GM21529 (cell line): ENCODE results near the gene HOOK2.
A peak's percentile ranks its signal among the peaks of the same experiment; 100 is the strongest.

Experiments used
- ATAC-seq: cut with Tn5 transposase; IDR thresholded peaks from one replicate; pipeline ENCODE4 v1.9.1; 2021; ENCODE audit not compliant: unreplicated experiment

The HOOK2 gene

DNA sequence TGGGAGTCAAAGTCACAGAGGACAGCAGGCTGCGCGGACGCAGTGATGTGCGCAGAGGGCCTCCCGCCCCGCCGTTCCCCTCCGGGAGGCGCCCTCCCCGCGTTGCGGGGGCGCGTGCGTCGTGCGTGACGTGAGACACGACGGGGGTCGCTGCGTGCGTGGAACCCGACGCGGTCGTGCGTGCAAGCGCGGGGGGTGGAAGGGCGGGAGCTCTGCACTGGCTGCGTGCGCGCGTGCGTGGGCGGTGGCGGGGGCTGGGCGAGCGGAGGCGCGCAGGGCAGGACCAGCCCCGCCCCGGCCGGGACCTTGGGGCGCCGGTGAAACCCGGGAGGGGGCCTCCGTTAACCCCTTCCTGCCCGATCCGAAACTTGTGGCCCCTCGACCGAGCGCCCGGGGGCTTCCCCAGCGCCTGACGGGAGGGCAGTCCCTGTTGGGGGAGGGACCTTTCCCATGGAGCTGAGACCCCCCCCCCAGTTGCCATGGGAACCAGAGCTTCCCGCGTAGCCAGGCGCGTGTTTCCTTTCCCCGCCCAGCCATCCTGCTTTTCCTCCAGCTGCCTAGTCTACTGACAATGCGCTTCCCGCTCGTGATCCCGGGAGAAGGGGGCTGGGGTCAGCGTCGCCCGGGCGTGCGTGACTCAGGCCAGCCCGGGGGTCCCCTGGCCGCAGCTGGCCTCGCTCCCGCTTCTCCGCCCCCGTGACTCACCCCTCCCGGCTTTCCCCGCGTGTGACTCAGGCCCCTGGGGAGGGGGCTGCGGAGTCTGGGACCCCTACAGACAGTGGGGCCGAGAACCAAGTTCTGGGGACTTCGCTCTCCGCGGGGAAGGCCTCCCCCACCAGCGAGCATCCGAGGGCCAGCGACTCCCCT is 7.3 kb upstream of the HOOK2 start:
- no peak for ATAC-seq

DNA sequence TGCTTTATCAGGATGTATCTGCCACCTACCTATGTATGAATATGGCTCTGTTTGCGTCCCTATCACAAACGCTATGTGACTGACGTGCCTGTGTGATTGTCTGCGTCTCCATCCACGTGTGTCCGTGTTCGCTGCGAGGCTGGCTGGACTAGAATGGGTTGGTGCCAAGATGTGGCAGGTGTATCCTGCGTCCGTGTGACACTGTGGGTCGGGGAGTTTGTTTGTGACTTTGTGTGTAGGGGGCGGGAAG is 6.7 kb upstream of the HOOK2 start:
- no peak for ATAC-seq

DNA sequence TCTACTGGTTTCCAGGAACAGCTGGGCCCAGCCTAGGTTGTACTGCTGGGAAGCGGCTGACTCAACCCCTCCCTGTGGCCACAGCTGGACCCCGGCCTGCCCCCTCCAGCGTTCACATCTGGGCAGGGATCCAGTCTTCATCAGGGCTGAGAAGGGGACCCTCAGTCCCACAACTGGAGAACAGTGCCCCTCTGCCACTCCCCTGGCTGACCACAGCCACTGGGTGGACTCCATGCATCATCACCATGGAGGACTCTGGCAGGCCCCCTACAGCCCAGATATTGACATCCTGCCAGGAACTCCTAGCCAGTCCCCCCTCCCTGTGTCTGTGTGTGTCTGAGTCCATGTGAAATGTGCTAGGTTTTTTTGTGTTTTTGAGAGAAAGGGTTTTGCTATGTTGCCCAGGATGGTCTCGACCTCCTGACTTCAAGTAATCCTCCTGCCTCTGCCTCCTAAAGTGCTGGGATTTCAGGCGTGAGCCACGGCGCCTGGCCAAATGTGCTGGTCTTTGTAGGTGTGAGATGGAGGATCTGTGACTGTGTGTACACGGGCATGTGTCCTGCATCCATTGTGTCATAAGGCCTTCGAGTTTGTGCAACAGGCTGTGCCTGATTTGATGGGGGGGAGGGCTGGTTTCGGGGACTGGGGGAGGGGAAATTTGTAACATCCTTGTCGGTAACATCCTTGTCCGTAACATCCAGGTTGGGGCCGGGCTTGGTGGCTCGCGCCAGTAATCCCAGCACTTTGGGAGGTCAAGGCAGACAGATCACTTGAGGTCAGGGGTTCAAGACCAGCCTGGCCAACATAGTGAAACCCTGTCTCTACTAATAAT is 4.0 kb upstream of the HOOK2 start:
- ATAC-seq: no peak

DNA sequence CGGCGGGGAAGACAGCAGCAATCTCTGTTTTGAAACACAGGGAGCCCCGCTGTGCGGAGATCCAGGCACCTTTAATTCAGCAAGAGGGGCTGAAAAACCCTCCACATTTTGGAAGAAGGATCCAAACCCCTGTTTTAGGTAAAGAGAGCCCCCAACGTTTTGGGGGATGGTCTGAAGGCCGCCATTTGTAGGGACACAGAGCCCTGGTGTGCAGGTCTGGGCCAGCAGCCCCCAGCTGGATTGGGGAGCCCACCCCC is 3.5 kb upstream of the HOOK2 start:
- no peak for ATAC-seq

DNA sequence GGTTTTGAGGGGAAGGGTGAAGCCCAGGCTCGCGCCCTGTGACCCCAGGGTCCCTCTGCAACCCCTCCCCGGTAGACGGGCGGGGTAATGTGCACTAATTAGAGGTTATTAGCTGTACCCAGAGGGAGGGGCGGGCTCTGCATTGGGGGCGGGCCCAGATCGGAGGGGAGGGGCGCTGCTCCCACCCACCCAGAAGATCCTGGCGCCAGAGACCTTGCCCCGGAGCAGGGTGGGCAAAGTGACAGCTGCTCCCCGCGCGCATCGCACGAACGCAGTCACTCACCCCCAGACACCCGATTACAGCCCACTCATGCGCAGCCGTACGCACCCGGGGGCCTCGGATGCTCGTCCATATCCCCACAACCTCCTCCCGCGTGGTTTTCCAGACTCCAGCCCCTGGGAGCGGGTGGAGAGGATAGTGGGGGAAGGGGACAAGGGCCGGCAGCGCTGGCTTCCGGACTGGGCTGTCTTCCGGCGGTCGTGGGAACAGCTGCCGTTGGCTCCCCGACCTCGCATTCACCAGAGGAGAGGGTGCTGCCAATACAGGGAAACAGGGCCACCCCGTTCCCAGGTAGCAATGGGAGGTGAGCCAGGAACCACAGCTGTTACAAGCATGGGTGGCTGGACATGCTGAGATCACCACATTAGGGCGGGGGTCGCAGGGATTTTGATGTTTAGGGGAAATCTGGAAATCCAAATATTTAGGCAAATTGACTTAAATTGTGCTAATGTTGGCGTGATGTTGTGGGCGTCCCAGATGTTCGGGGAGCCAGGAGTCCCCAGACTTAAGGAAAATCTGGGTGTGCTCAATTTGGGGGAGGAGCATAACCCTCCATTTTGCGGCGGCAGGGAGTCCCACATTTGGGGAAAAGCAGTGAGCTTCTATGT is 2.9 kb upstream of the HOOK2 start:
- ATAC-seq: peak; percentile 8

DNA sequence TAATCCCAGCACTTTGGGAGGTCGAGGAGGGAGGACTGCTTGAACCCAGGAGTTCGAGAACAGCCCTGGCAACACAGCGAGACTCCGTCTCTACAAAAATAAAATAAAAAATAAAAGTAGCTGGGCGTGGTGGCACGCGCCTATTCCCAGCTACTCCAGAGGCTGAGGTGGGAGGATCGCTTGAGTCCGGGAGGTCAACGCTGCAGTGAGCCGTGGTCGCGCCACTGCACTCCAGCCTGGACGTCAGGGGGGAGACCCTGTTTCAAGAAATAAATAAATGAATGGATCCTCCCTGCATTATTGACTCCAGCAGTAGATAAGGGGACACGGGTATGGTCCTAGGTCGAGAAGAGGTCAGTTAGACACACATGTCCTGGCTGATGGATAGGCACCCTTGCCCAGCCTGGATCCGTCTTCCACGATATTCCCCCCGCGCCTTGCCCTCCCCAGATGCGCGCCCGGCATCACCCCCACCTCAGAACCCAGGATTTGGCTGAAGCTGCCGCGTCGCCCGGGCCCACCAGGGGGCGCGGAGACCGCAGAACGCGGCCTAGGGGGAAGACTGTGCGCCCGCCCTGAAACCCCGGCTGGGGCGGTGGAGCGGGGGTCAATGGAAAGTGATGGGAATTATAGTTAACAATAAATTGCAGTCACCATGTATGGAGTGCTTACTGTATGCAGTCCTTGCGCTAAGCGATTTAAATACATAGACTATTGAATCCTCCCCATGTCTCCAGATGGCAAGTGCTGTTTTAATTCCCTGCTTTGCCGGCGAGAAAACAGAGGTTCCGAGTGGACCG is 2.1 kb upstream of the HOOK2 start:
- peak; percentile 35 for ATAC-seq

DNA sequence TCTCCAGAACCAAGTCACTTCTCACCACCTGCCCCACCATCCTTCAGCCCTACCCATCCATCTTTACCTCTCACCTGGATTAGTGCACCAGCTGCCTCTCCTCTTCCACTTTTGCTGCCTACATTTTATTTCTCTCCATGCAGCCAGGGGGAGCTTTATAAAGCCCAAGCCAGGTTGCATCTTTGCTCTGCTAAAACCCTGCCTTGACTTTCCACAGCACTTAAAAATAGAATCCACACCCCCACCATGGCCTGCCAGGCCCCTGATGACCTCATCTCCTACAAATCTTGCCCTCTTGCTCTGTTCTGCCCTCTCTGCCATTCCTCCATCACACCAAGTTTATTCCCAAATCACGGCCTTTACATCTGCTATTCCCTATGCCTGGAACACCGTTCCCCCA is 1.8 kb downstream of the HOOK2 start:
- no peak for ATAC-seq

DNA sequence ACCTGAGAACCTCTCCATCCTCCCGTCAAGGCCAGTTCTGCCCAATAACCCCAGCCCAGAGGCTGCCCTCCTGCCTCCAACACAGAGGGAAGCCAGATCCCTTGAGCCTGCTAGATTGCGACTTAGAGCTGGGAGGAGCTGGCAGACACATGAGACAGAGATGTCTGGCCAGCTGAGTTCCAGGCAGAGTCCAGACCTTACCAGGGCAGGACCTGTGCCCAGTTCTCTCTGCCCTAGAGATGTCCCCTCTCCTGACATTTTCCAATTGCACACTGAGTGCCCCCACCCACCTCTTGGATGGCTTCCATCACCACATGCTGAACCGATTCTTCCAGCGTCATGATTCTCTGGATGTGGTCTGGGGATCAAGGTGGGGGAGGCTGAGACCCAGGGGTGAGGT is 3.0 kb downstream of the HOOK2 start:
- ATAC-seq: no peak

DNA sequence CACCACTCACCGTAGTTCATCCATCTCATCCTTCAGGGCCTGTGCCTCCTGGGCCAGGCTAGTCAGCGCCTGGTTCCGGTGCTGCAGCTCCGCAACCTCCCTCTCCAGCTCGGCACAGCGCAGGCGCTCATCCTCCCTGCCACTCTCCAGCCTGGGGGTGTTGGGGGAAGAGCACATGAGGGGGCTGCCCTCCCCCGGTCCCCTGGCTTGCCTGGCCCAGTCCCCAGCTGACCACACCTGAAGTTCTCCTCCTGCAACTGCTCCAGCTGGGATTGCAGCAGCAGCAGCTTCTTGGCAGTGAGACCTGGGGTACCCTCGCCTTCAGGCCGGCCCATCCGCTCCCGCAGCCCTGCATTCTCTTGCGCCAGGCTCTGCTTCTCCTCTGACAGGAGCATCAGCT is 4.4 kb downstream of the HOOK2 start:
- no peak for ATAC-seq

DNA sequence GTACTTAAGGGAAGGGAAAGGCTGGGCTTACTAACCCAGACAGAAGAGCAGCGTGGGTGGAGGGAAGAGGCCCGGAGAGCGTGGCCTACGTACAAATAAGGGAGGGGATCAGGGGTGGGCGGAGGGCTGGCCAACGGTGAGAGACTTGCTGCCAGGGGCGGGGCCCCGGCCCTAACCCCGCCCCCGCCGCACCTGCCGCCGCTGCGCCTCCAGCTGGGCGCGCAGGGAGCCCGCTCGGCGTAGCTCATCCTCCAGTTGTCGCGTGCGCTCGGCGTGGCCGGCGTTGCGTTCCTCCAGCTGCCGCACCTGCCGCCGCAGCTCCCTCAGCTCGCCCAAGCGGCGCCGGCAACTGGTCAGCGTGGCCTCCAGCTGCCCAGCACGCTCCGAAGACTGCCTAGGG is 5.7 kb downstream of the HOOK2 start:
- no peak for ATAC-seq

DNA sequence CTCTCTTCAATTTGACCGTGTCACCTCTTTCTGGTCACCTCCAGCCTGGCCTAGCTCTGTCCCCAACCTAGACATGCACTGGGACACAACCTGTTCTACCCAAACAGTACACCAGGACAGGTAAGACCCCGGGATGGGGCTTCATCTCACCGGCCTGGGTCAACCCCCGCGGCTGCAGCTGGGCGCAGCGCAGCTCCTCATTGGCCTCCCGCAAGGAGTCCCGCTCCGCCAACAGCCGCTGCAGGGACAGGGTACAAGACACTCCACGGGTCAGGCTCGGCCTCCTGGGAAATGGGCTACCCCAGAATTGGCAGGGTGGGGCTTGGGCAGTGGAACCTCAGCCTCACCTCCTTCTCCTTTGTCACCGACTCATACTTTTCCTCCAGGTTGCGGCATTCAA is 7.7 kb downstream of the HOOK2 start:
- ATAC-seq: no peak

DNA sequence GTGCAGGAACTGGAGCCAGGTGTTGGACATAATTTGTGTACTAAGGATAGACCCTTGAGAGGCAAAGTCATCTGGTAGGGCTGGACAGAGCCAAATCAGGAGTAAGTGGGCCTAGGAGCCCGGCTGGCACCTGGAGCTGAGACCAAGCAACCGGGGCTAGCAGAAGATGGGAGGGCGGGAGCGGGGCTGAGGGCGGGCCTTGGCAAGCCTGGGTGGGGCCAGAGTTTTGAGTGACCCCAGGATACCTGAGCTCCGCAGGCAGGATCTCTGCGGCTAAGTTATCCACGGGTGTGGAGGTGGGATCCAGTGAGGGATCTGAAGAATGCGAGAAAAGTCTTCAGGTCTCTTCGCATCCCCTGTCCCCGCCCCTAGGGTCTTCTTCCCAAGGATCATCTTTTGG is 8.2 kb downstream of the HOOK2 start:
- ATAC-seq: no peak

DNA sequence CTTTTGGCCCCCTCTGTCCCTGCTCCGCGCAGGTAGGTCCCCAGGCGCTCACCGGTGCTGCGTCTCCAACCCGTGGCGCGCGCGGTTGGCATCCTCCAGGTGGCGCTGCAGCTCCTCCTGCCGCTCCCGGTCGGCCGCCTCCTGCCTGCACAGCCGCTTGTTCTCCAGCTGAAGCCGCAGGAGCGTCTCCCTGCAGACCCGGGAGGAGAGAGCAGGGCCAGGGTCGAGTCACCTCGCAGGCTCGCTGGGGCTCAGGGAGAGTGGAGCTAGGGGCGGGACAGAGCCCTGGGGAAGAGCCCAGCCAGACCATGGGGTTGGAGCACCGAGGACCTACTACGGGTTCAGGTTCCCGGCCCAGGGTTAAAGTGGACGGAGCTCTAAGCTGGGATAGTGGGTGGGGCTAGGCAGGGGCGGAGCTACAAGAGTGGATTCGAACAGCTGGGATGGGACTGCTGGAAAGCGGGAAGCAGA is 9.3 kb downstream of the HOOK2 start:
- no peak for ATAC-seq

DNA sequence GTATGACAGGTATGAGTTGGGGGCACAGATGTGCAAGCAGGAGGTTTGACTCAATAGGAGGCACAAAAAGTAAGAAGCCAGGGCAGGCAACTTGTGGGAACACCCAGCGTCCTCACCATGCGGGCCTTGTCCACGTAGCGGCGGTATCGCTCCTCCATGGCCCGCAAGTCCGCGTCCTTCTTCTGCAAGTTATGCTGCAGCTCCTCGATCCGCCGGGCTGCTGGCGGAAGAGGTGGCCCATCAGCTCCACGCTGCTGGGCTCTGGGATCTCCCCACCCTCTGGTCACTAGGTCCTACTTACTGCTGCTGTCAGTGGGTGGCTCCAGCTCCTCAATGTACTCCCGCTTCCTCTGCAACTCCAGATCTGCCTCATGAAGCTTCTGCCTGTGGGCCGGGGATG is 10.7 kb downstream of the HOOK2 start:
- ATAC-seq: no peak

DNA sequence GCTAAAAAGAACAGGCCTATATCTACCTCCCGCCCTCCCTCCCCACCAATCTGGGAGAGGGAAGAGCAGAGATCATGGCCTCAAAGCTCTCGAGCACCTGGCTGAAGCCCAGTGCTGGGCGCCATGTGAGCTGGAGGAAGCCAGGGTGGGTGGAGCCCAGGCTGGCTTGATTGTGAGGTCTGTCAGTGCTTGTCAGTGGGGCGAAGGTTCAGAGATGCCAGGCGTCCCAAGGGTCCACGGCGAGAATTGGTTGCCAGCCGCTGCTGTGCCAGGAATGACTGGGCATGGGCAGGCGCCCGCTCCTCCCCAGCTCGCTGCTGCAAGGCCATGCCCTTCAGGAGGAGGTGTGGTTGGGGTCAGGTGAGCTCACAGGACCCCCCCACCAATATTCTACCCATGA is 12.3 kb downstream of the HOOK2 start:
- ATAC-seq: no peak

DNA sequence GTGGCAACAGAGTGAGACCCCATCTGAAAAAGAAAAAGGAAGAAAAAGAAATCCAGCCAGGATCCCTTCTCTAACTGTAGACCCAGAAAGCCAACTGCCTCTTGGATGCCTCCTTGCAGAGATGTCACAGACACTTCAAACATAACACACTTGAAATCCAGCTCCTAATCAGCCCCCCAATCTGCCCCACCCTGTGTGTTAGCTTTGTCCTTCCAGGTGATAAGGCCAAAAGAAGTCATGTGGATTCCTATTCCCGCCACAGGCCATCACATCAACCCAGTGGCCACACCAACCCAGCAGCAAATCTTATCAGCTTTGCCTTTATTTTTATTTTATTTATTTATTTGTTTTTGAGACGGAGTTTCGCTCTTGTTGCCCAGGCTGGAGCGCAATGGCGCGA is 15.7 kb downstream of the HOOK2 start:
- ATAC-seq: no peak

DNA sequence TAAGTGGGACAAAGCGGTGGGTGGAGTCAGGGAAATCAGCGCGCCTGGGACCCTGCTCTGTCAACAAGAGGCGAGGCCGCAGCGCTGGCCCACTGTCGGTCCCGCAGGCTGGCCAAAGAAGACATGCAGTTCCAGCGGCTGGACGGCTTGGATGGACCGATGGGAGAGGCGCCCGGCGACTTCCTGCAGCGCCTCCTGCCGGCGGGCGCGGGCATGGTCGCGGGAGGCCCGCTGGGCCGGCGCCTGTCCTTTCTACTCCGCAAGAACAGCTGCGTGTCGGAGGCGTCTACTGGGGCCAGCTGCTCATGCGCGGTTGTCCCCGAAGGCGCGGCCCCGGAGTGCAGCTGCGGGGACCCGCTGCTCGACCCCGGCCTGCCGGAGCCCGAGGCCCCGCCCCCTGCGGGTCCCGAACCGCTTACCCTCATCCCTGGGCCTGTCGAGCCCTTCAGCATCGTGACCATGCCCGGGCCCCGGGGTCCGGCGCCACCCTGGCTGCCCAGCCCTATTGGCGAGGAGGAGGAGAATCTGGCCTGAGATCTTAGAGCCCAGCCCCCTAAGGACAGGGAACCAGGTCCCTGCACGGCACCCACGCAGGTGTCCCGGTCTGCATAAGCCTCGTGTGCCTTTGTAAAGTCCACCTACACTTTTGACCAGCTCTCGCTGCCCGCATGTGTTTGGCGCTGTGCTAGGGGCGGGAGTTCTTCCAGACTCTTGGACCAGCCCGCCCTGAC is 17.6 kb downstream of the HOOK2 start:
- no peak for ATAC-seq

DNA sequence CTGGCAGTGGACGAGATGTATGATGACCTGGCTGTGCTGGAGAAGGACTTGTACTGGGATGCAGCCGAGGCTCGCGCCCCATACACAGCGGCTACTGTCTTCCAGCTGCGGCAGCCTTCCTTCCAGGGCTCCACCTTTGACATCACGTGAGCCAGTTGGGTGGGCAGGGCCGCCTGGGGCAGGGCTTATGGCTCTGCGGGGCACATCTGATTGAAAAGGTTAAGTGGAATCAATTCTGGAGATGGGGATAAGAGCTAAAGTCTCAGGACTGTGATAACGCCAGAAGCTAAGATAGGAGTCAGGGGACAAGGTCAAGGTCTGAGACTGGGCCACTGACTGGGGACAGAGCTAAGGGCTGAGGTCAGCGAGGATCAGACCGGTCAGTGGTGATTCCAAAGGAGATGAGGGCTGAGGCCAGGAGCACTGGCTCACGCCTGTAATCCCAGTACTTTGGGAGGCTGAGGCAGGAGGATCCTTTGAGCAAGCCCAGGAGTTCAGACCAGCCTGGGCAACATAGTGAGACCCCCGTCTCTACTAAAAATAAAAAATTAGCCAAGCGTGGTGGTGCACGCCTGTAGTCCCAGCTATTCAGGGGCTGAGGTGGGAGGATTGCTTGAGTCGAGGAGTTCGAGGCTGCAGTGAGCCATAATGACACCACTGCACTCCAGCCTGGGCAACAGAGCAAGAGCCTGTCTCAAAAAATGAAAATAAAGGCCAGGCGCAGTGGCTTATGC is 19.0 kb downstream of the HOOK2 start:
- no peak for ATAC-seq

DNA sequence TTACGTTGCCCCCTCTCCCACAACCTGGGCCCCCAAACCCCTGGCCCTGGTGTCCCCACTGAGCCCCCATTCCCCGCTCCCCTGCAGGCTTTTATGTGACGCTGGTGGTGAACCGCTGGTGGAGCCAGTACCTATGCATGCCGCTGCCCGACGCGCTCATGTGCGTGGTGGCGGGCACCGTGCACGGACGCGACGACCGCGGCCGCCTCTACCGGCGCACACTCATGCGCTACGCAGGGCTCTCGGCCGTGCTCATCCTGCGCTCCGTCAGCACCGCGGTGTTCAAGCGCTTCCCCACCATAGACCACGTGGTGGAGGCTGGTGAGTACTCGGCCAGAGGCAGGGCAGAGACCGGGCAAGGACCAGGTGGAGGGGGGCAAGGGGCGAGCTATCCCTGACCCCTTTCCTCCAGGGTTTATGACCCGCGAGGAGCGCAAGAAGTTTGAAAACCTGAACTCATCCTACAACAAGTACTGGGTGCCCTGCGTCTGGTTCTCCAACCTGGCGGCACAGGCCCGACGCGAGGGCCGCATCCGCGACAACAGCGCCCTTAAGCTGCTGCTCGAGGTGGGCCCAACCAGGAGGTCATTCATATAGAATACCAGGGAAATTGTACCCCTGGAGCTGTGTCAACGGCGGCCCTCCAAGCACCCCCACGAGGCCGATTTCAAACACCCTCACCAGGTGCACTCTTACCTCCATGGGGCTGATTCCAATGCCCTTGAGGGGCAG is 20.7 kb downstream of the HOOK2 start:
- ATAC-seq: no peak
